Measurements from ENCODE around the gene SH2D2A. TPM values are rescaled to one million over a fixed set of nuclear protein-coding genes. Genes with fewer than 3 reads are reported as not detected.
"Not testable (repeated sequence)": the region's sequence is repeated elsewhere in the genome, so short reads cannot be mapped to it uniquely, and the experiment has no call there.

The SH2D2A gene
- total RNA-seq, 2 experiments from 2014 or later: 2.1 to 5.8 TPM

DNA sequence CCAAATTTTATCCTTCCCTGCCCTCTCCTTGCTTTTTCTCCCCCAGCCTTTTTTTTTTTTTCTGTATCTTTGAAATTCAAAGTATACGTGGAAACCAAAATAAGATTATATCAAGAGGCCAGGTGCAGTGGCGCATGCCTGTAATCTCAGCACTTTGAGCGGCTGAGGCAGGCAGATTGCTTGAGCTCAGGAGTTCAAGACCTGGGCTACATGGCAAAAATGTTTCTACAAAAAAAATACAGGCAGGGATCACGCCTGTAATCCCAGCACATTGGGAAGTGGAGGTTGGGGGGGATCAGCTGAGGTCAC lies 55.9 kb downstream of the SH2D2A start:
- H3K9me3 ChIP-seq (ENCODE audit: low read length): no peaks in the 10 kb centered on the region
- no peaks in the 10 kb centered on the region for H3K9me2 ChIP-seq (ENCODE audit: insufficient read depth, low read length)
- CTCF ChIA-PET (ENCODE audit: unreplicated experiment): interaction anchor here (0.6 kb wide), 1 partner anchor 133 kb away, joined by 3 read pairs; no protein-coding TSS in a partner anchor
- no peak for DNase-seq (ENCODE audit: low spot score)
- TF ChIP-seq, protein P1, sequence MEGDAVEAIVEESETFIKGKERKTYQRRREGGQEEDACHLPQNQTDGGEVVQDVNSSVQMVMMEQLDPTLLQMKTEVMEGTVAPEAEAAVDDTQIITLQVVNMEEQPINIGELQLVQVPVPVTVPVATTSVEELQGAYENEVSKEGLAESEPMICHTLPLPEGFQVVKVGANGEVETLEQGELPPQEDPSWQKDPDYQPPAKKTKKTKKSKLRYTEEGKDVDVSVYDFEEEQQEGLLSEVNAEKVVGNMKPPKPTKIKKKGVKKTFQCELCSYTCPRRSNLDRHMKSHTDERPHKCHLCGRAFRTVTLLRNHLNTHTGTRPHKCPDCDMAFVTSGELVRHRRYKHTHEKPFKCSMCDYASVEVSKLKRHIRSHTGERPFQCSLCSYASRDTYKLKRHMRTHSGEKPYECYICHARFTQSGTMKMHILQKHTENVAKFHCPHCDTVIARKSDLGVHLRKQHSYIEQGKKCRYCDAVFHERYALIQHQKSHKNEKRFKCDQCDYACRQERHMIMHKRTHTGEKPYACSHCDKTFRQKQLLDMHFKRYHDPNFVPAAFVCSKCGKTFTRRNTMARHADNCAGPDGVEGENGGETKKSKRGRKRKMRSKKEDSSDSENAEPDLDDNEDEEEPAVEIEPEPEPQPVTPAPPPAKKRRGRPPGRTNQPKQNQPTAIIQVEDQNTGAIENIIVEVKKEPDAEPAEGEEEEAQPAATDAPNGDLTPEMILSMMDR (conservative IDR thresholded peaks at IDR 0.05; ENCODE audit: low read length): no peak
- no peak for TF ChIP-seq EZH2phosphoT487 (IDR thresholded peaks at IDR 0.05; ENCODE audit: borderline replicate concordance, low read depth, low read length)
- BruUV-seq (replicated peaks): no TSS peak
- no peaks in the 10 kb centered on the region for H3K36me3 ChIP-seq (ENCODE audit: insufficient read depth, low read length)
- no peak overlapping the region for H3K27ac ChIP-seq (ENCODE audit: low read depth, low read length, poor library complexity, severe bottlenecking)
- POLR2A ChIA-PET: interaction anchor here (0.7 to 2.3 kb wide), 2 partner anchors 9 to 12 kb away, joined by 3 to 7 read pairs; no protein-coding TSS in a partner anchor
- peaks cover 2% of the 10 kb centered on the region; the same call in 1 of the 2 replicates for H3K79me2 ChIP-seq (ENCODE audit: insufficient read depth, low read depth, low read length)
- H3K4me2 ChIP-seq (ENCODE audit: low read length): no peak overlapping the region
- peaks cover 5% of the 10 kb centered on the region for H3K4me1 ChIP-seq (ENCODE audit: insufficient read depth, low read length, poor library complexity, severe bottlenecking)
- no peak overlapping the region for H2AFZ ChIP-seq (ENCODE audit: low read length)
- H4K20me1 ChIP-seq (ENCODE audit: insufficient read depth, low read length): no peaks in the 10 kb centered on the region
- H3K4me3 ChIP-seq (ENCODE audit: low read depth, low read length, poor library complexity, severe bottlenecking): no peak overlapping the region
- intact Hi-C loops (cut with micrococcal nuclease; ENCODE audit: unreplicated experiment): no loop called here

GRCh38 chr1:156760092-156760795 lies 56.4 kb downstream of the SH2D2A start:
- no peak overlapping the region for H3K27ac ChIP-seq (ENCODE audit: low read depth, low read length, poor library complexity, severe bottlenecking)
- ChIA-PET CTCF (ENCODE audit: unreplicated experiment) (interaction anchor here (0.6 kb wide), 1 partner anchor 133 kb away, joined by 3 read pairs; no protein-coding TSS in a partner anchor), POLR2A (interaction anchor here (0.7 to 2.3 kb wide), 2 partner anchors 8 to 12 kb away, joined by 3 to 7 read pairs; no protein-coding TSS in a partner anchor)
- no peaks in the 10 kb centered on the region for H3K36me3 ChIP-seq (ENCODE audit: insufficient read depth, low read length)
- no peak overlapping the region for H3K4me2 ChIP-seq (ENCODE audit: low read length)
- DNase-seq (ENCODE audit: low spot score): no peak
- intact Hi-C loops (cut with micrococcal nuclease; ENCODE audit: unreplicated experiment): no loop called here
- H3K4me1 ChIP-seq (ENCODE audit: insufficient read depth, low read length, poor library complexity, severe bottlenecking): peaks cover 7% of the 10 kb centered on the region
- BruUV-seq (replicated peaks): no TSS peak
- H4K20me1 ChIP-seq (ENCODE audit: insufficient read depth, low read length): no peaks in the 10 kb centered on the region
- TF ChIP-seq, protein P1 (conservative IDR thresholded peaks at IDR 0.05; ENCODE audit: low read length): no peak
- TF ChIP-seq EZH2phosphoT487 (IDR thresholded peaks at IDR 0.05; ENCODE audit: borderline replicate concordance, low read depth, low read length): no peak
- no peaks in the 10 kb centered on the region for H3K9me2 ChIP-seq (ENCODE audit: insufficient read depth, low read length)
- no peak overlapping the region for H2AFZ ChIP-seq (ENCODE audit: low read length)
- no peaks in the 10 kb centered on the region for H3K9me3 ChIP-seq (ENCODE audit: low read length)
- H3K79me2 ChIP-seq (ENCODE audit: insufficient read depth, low read depth, low read length): no peaks in the 10 kb centered on the region
- H3K4me3 ChIP-seq (ENCODE audit: low read depth, low read length, poor library complexity, severe bottlenecking): no peak overlapping the region

DNA sequence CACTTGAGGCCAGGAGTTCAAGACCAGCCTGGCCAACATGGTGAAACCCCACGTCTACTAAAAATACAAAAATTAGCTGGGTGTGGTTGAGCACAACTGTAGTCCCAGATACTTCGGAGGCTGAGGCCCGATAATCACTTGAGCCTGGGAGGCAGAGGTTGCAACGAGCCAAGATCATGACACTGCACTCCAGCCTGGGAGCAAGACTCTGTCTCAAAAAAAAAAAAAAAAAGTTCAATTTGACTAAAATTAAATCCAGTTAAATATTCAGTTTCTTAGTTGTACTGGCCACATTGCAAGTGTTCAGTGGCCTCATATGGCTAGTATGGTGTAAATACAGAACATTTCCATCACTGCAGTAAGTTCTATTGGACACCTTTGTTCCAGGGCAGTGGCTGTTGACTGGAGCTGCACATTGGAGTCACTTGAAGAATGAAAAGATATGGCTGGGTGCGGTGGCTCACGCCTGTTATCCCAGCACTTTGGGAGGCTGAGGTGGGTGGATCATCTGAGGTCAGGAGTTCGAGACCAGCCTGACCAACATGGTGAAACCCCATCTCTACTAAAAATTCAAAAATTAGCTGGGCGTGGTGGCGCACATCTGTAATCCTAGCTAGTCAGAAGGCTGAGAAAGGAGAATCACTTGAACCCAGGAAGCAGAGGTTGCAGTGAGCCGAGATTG lies 58.9 kb downstream of the SH2D2A start:
- H3K4me2 ChIP-seq (ENCODE audit: low read length): not testable (repeated sequence)
- intact Hi-C loops (cut with micrococcal nuclease; ENCODE audit: unreplicated experiment): loop anchor here (10.0 kb wide), 1 partner anchor 253 kb away; the partner anchor contains the start of gene MEF2D

More for the DNA sequence above, 58.9 kb downstream of the SH2D2A start:
- H3K79me2 ChIP-seq (ENCODE audit: insufficient read depth, low read depth, low read length); CTCF ChIA-PET (ENCODE audit: unreplicated experiment); H4K20me1 ChIP-seq (ENCODE audit: insufficient read depth, low read length); H2AFZ ChIP-seq (ENCODE audit: low read length); DNase-seq (ENCODE audit: low spot score); H3K27ac ChIP-seq (ENCODE audit: low read depth, low read length, poor library complexity, severe bottlenecking); POLR2A ChIA-PET; H3K9me2 ChIP-seq (ENCODE audit: insufficient read depth, low read length); H3K36me3 ChIP-seq (ENCODE audit: insufficient read depth, low read length); H3K4me3 ChIP-seq (ENCODE audit: low read depth, low read length, poor library complexity, severe bottlenecking); H3K9me3 ChIP-seq (ENCODE audit: low read length); BruUV-seq (replicated peaks): not testable (repeated sequence)
- peaks cover 18% of the 10 kb centered on the region for H3K4me1 ChIP-seq (ENCODE audit: insufficient read depth, low read length, poor library complexity, severe bottlenecking)
